ENCODE data around the gene PAXIP1. TPM values are rescaled to one million over a fixed set of nuclear protein-coding genes. Genes with fewer than 3 reads are reported as not detected.

Gene PAXIP1
- total RNA-seq, 1 experiment from 2014 or later: 32.6 TPM

GRCh38 chr7:154914996-154915380 lies 87.9 kb downstream of the PAXIP1 start:
- no peak overlapping the region for H2AK5ac ChIP-seq (ENCODE audit: insufficient read length, low read length)
- H3K9me3 ChIP-seq (ENCODE audit: control insufficient read depth, low read depth, low read length): no peaks in the 10 kb centered on the region
- no peak overlapping the region for H3T11ph ChIP-seq (ENCODE audit: low read length)
- H3K27ac ChIP-seq (ENCODE audit: insufficient read length, low read depth, low read length): no peak overlapping the region
- H2AFZ ChIP-seq (ENCODE audit: low read length): no peak overlapping the region
- H2BK20ac ChIP-seq (ENCODE audit: low read depth, low read length, poor library complexity, severe bottlenecking): no peak overlapping the region
- no peaks in the 10 kb centered on the region for H3K79me2 ChIP-seq (ENCODE audit: insufficient read depth, low read length)
- H3K4me1 ChIP-seq (ENCODE audit: insufficient read depth, low read length): no peaks in the 10 kb centered on the region
- H4K20me1 ChIP-seq (ENCODE audit: control insufficient read depth, insufficient read depth, insufficient read length): no peaks in the 10 kb centered on the region
- no peaks in the 10 kb centered on the region for H3K27me3 ChIP-seq (ENCODE audit: insufficient read depth, low read length)
- H3K56ac ChIP-seq (ENCODE audit: insufficient read length, low read depth, low read length): no peak overlapping the region
- peaks cover 3% of the 10 kb centered on the region for H3K23me2 ChIP-seq (ENCODE audit: insufficient read length, low read depth, low read length, poor library complexity, severe bottlenecking)
- H2BK5ac ChIP-seq (ENCODE audit: insufficient read length, low read length): no peak overlapping the region
- no peak overlapping the region for H3K9ac ChIP-seq (ENCODE audit: extremely low read depth, insufficient read length, low read length)
- no peak overlapping the region for H3K14ac ChIP-seq (ENCODE audit: insufficient read depth, low read length)
- peak; percentile 54 for DNase-seq
- H4K5ac ChIP-seq (ENCODE audit: insufficient read length, low read depth, low read length): no peak overlapping the region
- H2BK15ac ChIP-seq (ENCODE audit: low read depth, low read length): no peak overlapping the region
- no peak overlapping the region for H4K8ac ChIP-seq (replicated peaks; ENCODE audit: insufficient read length, low read depth, low read length)
- no peak overlapping the region for H3K23ac ChIP-seq (ENCODE audit: insufficient read length, low read depth, low read length)
- H3K27me3 Mint-ChIP-seq (ENCODE audit: low read depth): peaks cover 29% of the 10 kb centered on the region
- H3K79me1 ChIP-seq (ENCODE audit: insufficient read depth, low read depth, low read length, poor library complexity, severe bottlenecking): no peaks in the 10 kb centered on the region
- H4K91ac ChIP-seq (ENCODE audit: insufficient read length, low read depth, low read length): no peak overlapping the region
- peaks cover 0 to 8% (median 5%) of the 10 kb centered on the region in 3 experiments; a peak in 6 of 7 replicates for H3K36me3 Mint-ChIP-seq (ENCODE audit: insufficient read depth in 1 of 3, low read depth in 3 of 3)
- no peak overlapping the region for H3K4me2 ChIP-seq (ENCODE audit: insufficient read depth, insufficient read length, low read length)
- no peak overlapping the region for H3K27ac Mint-ChIP-seq
- TF ChIP-seq CTCF (conservative IDR thresholded peaks at IDR 0.05): peak; percentile 53
- no peak overlapping the region for H3K4ac ChIP-seq (ENCODE audit: low read depth, low read length)
- WGBS (ENCODE audit: extremely low coverage, insufficient read length, low lambda C conversion rate): no CpG with 5 or more reads among the region's 18 CpGs
- H2BK120ac ChIP-seq (ENCODE audit: low read depth, low read length, poor library complexity, severe bottlenecking): no peak overlapping the region
- peaks cover 9 to 10% of the 10 kb centered on the region in 2 experiments for H3K9me3 Mint-ChIP-seq
- no peak overlapping the region for H2BK12ac ChIP-seq (ENCODE audit: insufficient read length, low read depth, low read length)
- H3K18ac ChIP-seq (ENCODE audit: insufficient read length, low read depth, low read length): no peak overlapping the region
- peaks cover 5 to 7% of the 10 kb centered on the region in 2 experiments for H3K4me1 Mint-ChIP-seq
- no peak overlapping the region; a peak in 1 of 5 replicates for H3K4me3 Mint-ChIP-seq
